HepG2 (cell line): ENCODE data around the gene CDC6. TPM values are rescaled to one million over a fixed set of nuclear protein-coding genes. Genes with fewer than 3 reads are reported as not detected.

ENCODE experiments used
- ARHGAP35 ChIP-seq: sonication (generic); formaldehyde crosslinking; IDR thresholded peaks from 2 replicates; pipeline ENCODE4 v1.9.0; 2022; ENCODE audit warnings: mild to moderate bottlenecking, inconsistent platforms, moderate library complexity, missing genetic modification reagents, borderline replicate concordance
- CHD2 ChIP-seq: IDR thresholded peaks from 2 replicates; pipeline ENCODE4 v1.6.1; 2011; ENCODE audit warnings: low read depth, low read length, improper control_type of control experiment
- ELF1 ChIP-seq: sonication (generic); formaldehyde crosslinking; IDR thresholded peaks from 2 replicates; pipeline ENCODE4 v1.4.0; 2020; ENCODE audit warnings: missing genetic modification reagents
- EZH2 ChIP-seq: conservative IDR thresholded peaks from 2 replicates; pipeline ENCODE4 v1.6.1; 2012; ENCODE audit warnings: mild to moderate bottlenecking, low read depth, low read length, moderate library complexity
- FOXK2 ChIP-seq: fragments of 450-650 bp; IDR thresholded peaks from 2 replicates; pipeline ENCODE4 v1.6.1; 2016
- FOXO1 ChIP-seq: sonication (generic); formaldehyde crosslinking; IDR thresholded peaks from 2 replicates; pipeline ENCODE4 v1.4.0; 2020; ENCODE audit warnings: missing genetic modification reagents
- GABPA ChIP-seq, 2 experiments: IDR thresholded peaks; 2 replicates each; pipeline ENCODE4 v1.6.1; 2011 to 2016; ENCODE audit warnings: low read depth in 2 of 2, low read length in 1 of 2, missing biosample characterization in 1 of 2, missing genetic modification characterization in 1 of 2
- HES4 ChIP-seq: sonication (generic); formaldehyde crosslinking; IDR thresholded peaks from 2 replicates; pipeline ENCODE4 v1.9.0; 2021; ENCODE audit warnings: mild to moderate bottlenecking, missing genetic modification reagents, borderline replicate concordance
- HNF4A ChIP-seq: sonication (generic); formaldehyde crosslinking; IDR thresholded peaks from 2 replicates; pipeline ENCODE4 v1.4.0; 2020; ENCODE audit warnings: missing genetic modification reagents
- LCORL ChIP-seq, 2 experiments: fragments of 450-650 bp in 1 of 2; sonication (generic) in 1 of 2; formaldehyde crosslinking in 1 of 2; IDR thresholded peaks; 2 replicates each; pipeline versions ENCODE4 v1.5.0 to v1.6.1; 2017 to 2020; ENCODE audit warnings: antibody characterized with exemption in 1 of 2, missing genetic modification reagents in 1 of 2
- NR2F1 ChIP-seq, 2 experiments: fragments of 450-650 bp in 1 of 2; formaldehyde crosslinking in 1 of 2; IDR thresholded peaks; 2 replicates each; pipeline versions ENCODE4 v1.5.0 to v1.6.1; 2016 to 2020; ENCODE audit warnings: mild to moderate bottlenecking in 1 of 2, missing compliant biosample characterization in 1 of 2, missing genetic modification reagents in 1 of 2, moderate library complexity in 1 of 2
- PHF5A ChIP-seq: IDR thresholded peaks from one replicate; pipeline ENCODE4 v1.6.1; 2018; ENCODE audit warnings: low read depth, missing genetic modification reagents; ENCODE audit not compliant: unreplicated experiment
- PITX1 ChIP-seq: sonication (generic); formaldehyde crosslinking; IDR thresholded peaks from 2 replicates; pipeline ENCODE4 v1.5.1; 2020; ENCODE audit warnings: mild to moderate bottlenecking, missing genetic modification reagents
- SOX13 ChIP-seq, 3 experiments: fragments of 450-650 bp in 1 of 3; sonication (generic) in 1 of 3; formaldehyde crosslinking in 1 of 3; IDR thresholded peaks in 2 of 3; conservative IDR thresholded peaks in 1 of 3; 2 replicates each; pipeline versions ENCODE4 v1.5.0 to v1.6.1; 2016 to 2020; ENCODE audit warnings: antibody characterized with exemption in 1 of 3, mild to moderate bottlenecking in 1 of 3, missing compliant biosample characterization in 1 of 3, missing genetic modification reagents in 1 of 3, moderate library complexity in 1 of 3
- TGIF2 ChIP-seq: IDR thresholded peaks from 2 replicates; pipeline ENCODE4 v1.6.1; 2016; ENCODE audit warnings: control low read depth, missing compliant biosample characterization
- ZBTB3 ChIP-seq: sonication (generic); formaldehyde crosslinking; IDR thresholded peaks from 2 replicates; pipeline ENCODE4 v1.4.0; 2020; ENCODE audit warnings: low read depth, mild to moderate bottlenecking, moderate library complexity, missing genetic modification reagents, borderline replicate concordance
- ZNF7 ChIP-seq: IDR thresholded peaks from 2 replicates; pipeline ENCODE4 v1.6.1; 2016; ENCODE audit warnings: missing biosample characterization, missing genetic modification reagents
- ZNF775 ChIP-seq: sonication (generic); formaldehyde crosslinking; IDR thresholded peaks from 2 replicates; pipeline ENCODE4 v1.4.0; 2020; ENCODE audit warnings: missing genetic modification reagents, mild to moderate bottlenecking, moderate library complexity, borderline replicate concordance
- ZNF891 ChIP-seq: sonication (generic); formaldehyde crosslinking; IDR thresholded peaks from 2 replicates; pipeline ENCODE4 v1.5.0; 2020; ENCODE audit warnings: mild to moderate bottlenecking, missing genetic modification reagents
- polyA plus RNA-seq, 8 experiments: library from polyadenylated mRNA; depleted of rRNA in 3 of 8; stranded (reverse) in 7 of 8; unstranded in 1 of 8; fragments of >200 nt; fragmentation: Illumina TruSeq in 4 of 8; extraction: Trizol in 4 of 8; gene quantifications; 2 replicates each; pipeline versions ENCODE4 v1.2.1 to v1.2.3, GENCODE V29; 2011 to 2016; ENCODE audit warnings: low read depth in 4 of 8, missing spikeins in 1 of 8, mixed read lengths in 1 of 8; ENCODE audit not compliant: insufficient read depth in 1 of 8
- total RNA-seq, 5 experiments: library from RNA; depleted of rRNA; stranded (reverse); fragments of >200 nt; fragmentation: Illumina TruSeq; extraction: Trizol; gene quantifications; 2 replicates each; pipeline ENCODE4 v1.2.3, GENCODE V29; 2016; ENCODE audit warnings: low read depth in 1 of 5
- TF ChIP-seq, protein P1 (sequence below): sonication (generic); formaldehyde crosslinking; IDR thresholded peaks from 2 replicates; pipeline ENCODE4 v1.5.1; 2020; ENCODE audit warnings: mild to moderate bottlenecking, missing genetic modification reagents, moderate library complexity
- TF ChIP-seq, protein P2 (sequence below): sonication (generic); formaldehyde crosslinking; IDR thresholded peaks from 2 replicates; pipeline ENCODE4 v1.4.0; 2020; ENCODE audit warnings: missing genetic modification reagents, mild to moderate bottlenecking, borderline replicate concordance
- TF ChIP-seq, protein P3 (sequence below): sonication (generic); formaldehyde crosslinking; conservative IDR thresholded peaks from 2 replicates; pipeline ENCODE4 v1.4.0; 2020; ENCODE audit warnings: mild to moderate bottlenecking, missing genetic modification reagents, moderate library complexity

CDC6 gene
- total and polyA plus RNA-seq, 2 of the 13 experiments (the other 11 are each of a cell fraction or from before 2014, with no cell fraction given): 17.4 to 114 TPM

DNA sequence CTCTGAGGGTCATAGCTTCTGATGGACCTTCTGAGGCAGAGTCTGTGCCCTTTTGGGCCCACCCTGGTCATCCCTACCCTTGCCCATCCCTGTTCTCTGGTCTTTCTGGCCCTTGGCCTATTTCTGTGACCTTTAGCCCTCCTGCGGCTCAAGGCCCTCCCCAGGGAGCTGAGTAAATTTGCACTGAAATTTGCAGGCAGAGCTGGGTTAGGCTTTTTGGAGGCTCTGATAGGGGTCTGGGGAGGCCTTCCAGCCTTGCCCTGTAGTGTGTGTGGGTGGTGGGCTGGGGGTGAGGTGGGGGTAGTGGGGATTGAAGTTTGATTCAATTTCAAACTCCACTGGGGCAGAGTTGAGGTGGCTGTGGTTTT is 39.1 kb downstream of the CDC6 start (continued):
- TF ChIP-seq SOX13 (IDR thresholded peaks at IDR 0.05) (no peak), SOX13 (CRISPR knock-in tag; conservative IDR thresholded peaks at IDR 0.05 in 1 of 2, IDR thresholded peaks at IDR 0.05 in 1 of 2) (0 out of 4 replicates have a peak, but pooled peaks of 1 of the 2 experiments have one; percentile 6), CHD2 (no peak), HNF4A (CRISPR knock-in tag) (peak; percentile 72), NR2F1 (CRISPR knock-in tag; IDR thresholded peaks at IDR 0.05) (peak; percentile 48 to 83; a peak in 3 of 4 replicates), PHF5A (no peak), FOXK2 (no peak), ARHGAP35 (CRISPR knock-in tag) (no peak), TGIF2 (CRISPR knock-in tag) (no peak), ZBTB3 (CRISPR knock-in tag) (no peak), ELF1 (CRISPR knock-in tag) (no peak), GABPA (IDR thresholded peaks at IDR 0.05; ENCODE audit: low read depth, low read length) (no peak), GABPA (CRISPR knock-in tag; IDR thresholded peaks at IDR 0.05; ENCODE audit: low read depth) (no peak), PITX1 (0 out of 2 replicates have a peak, but pooled peaks have one; percentile 35), FOXO1 (CRISPR knock-in tag) (no peak), EZH2 (no peak), ZNF775 (CRISPR knock-in tag) (no peak), HES4 (CRISPR knock-in tag) (no peak), ZNF7 (no peak), ZNF891 (CRISPR knock-in tag) (0 out of 2 replicates have a peak, but pooled peaks have one; percentile 27), LCORL (IDR thresholded peaks at IDR 0.05) (no peak), LCORL (CRISPR knock-in tag; IDR thresholded peaks at IDR 0.05) (peak; percentile 86)
- TF ChIP-seq, protein P1, sequence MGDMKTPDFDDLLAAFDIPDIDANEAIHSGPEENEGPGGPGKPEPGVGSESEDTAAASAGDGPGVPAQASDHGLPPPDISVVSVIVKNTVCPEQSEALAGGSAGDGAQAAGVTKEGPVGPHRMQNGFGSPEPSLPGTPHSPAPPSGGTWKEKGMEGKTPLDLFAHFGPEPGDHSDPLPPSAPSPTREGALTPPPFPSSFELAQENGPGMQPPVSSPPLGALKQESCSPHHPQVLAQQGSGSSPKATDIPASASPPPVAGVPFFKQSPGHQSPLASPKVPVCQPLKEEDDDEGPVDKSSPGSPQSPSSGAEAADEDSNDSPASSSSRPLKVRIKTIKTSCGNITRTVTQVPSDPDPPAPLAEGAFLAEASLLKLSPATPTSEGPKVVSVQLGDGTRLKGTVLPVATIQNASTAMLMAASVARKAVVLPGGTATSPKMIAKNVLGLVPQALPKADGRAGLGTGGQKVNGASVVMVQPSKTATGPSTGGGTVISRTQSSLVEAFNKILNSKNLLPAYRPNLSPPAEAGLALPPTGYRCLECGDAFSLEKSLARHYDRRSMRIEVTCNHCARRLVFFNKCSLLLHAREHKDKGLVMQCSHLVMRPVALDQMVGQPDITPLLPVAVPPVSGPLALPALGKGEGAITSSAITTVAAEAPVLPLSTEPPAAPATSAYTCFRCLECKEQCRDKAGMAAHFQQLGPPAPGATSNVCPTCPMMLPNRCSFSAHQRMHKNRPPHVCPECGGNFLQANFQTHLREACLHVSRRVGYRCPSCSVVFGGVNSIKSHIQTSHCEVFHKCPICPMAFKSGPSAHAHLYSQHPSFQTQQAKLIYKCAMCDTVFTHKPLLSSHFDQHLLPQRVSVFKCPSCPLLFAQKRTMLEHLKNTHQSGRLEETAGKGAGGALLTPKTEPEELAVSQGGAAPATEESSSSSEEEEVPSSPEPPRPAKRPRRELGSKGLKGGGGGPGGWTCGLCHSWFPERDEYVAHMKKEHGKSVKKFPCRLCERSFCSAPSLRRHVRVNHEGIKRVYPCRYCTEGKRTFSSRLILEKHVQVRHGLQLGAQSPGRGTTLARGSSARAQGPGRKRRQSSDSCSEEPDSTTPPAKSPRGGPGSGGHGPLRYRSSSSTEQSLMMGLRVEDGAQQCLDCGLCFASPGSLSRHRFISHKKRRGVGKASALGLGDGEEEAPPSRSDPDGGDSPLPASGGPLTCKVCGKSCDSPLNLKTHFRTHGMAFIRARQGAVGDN (CRISPR knock-in tag): 0 out of 2 replicates have a peak, but pooled peaks have one; percentile 28
- TF ChIP-seq, protein P2, sequence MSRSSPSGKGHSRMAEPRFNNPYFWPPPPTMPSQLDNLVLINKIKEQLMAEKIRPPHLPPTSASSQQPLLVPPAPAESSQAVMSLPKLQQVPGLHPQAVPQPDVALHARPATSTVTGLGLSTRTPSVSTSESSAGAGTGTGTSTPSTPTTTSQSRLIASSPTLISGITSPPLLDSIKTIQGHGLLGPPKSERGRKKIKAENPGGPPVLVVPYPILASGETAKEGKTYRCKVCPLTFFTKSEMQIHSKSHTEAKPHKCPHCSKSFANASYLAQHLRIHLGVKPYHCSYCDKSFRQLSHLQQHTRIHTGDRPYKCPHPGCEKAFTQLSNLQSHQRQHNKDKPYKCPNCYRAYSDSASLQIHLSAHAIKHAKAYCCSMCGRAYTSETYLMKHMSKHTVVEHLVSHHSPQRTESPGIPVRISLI: no peak
- TF ChIP-seq, protein P3, sequence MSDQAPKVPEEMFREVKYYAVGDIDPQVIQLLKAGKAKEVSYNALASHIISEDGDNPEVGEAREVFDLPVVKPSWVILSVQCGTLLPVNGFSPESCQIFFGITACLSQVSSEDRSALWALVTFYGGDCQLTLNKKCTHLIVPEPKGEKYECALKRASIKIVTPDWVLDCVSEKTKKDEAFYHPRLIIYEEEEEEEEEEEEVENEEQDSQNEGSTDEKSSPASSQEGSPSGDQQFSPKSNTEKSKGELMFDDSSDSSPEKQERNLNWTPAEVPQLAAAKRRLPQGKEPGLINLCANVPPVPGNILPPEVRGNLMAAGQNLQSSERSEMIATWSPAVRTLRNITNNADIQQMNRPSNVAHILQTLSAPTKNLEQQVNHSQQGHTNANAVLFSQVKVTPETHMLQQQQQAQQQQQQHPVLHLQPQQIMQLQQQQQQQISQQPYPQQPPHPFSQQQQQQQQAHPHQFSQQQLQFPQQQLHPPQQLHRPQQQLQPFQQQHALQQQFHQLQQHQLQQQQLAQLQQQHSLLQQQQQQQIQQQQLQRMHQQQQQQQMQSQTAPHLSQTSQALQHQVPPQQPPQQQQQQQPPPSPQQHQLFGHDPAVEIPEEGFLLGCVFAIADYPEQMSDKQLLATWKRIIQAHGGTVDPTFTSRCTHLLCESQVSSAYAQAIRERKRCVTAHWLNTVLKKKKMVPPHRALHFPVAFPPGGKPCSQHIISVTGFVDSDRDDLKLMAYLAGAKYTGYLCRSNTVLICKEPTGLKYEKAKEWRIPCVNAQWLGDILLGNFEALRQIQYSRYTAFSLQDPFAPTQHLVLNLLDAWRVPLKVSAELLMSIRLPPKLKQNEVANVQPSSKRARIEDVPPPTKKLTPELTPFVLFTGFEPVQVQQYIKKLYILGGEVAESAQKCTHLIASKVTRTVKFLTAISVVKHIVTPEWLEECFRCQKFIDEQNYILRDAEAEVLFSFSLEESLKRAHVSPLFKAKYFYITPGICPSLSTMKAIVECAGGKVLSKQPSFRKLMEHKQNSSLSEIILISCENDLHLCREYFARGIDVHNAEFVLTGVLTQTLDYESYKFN (CRISPR knock-in tag): peak; percentile 75
